Measurements from ENCODE around the gene L3MBTL4.
"Not testable (repeated sequence)": the region's sequence is repeated elsewhere in the genome, so short reads cannot be mapped to it uniquely, and the experiment has no call there.

Gene L3MBTL4

DNA sequence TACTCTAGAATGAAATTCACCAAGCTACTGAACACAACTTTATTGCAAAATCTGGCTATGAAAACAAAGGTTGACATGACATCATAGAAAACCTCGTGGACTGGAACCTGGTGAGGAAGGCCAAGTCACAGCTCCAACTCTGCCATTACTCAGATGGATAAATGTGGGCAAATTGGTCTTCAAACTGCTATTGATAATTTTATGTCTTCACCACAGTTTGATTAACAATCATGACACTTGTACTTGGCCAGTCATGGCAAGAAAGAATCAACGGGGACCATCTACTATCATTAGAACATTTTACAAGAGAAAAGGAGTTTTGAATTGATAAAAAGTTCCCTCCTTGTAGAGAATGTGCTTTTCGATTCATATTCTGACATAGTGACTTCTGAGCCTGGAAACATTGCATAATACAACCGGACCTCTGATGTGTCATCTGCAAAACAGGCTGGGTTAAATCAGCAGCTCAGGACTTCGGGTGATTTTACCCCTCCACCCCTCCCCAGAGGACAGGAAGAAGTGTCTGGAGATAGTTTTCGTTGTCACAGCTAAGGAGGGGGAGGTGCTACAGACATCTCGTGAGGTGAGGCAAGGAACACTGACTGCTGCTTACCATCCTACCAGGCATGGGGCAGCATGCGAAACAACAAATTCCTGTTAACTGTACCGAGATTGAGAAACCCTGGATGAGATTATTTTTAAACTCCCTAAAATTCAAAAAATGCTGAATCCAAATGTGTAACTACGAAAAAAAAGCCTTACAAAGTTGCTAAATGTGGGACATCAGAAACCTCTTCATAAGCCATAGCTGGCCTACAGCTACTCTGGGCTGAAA lies 8.4 kb downstream of the L3MBTL4 start:
- no peak for DNase-seq (ENCODE audit: low spot score)

DNA sequence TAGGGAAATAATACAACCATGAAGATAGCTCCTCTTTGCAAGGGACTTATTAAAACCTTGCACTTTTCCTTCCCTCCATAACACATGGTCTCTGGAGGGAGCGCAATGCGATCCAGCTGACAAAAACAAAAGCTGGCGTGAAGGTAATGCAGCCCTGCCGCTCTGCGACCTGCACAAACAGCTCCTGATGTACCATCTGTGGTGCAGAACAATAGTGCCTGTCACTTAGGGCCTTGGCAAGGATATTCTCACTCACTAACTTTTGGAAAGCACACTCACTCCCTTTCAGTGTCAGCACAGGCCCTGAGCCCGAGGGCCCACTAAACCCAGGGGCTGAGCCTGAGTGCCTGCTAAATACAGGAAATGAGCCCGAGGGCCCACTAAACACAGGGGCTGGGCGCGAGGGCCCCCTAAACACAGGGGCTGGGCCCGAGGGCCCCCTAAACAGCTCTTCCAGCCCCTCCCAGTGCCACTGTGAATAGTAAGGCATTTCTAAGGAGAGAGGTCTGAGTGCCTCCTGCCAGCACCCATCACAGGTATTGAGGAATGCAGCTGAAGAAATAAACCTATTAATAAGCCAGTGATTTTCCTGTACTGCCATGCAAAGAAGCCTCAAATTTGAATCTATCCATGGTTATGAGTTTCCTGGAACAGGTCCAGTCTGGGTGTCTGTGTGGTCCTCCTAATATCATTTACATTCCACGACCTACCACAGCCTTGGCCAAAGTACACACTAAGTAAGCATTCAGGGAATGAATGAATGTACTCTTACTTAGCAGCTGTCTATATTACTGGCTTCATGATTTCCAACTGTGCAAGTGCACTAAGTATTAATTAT lies 9.3 kb downstream of the L3MBTL4 start:
- no peak for DNase-seq (ENCODE audit: low spot score)

DNA sequence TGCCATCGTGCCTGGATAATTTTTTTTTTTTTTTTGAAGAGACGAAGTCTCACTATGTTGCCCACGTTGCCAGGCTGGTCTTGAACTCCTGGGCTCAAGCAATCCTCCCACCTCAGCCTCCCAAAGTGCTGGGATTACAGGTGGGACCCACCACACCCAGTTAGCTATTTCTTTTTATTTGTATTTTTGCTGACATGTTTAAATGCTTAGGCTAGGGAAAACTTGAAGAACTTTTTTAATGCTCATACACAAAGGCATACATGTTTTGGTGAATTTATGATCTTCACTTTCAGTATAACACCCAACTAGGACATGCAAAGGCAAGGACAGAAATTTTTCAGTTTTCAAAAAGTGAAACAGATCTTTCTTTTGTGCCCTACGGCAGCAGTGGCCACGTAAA lies 9.9 kb downstream of the L3MBTL4 start:
- no peak for DNase-seq (ENCODE audit: low spot score)

GRCh38 chr18:6401687-6402086 lies 13.0 kb downstream of the L3MBTL4 start:
- DNase-seq (ENCODE audit: low spot score) = no peak

DNA sequence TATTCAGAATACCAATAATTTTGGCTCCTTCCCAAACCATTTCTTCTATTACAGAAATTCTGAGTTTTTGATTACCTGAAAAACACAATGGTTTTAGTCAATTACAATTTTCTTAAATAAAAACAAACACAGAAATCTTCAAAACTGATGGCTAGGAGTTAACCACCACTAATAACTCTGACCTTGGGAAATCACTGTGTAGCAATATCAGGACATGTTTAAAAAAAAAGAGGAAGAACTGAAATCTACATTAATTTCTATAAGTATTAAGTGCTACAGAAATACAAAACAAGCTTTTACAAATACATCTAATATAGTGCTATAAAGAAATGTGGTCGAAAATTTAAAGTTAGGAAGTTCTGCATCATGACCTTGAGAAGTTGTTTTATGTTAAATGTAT lies 14.9 kb downstream of the L3MBTL4 start:
- no peak for DNase-seq (ENCODE audit: low spot score)

DNA sequence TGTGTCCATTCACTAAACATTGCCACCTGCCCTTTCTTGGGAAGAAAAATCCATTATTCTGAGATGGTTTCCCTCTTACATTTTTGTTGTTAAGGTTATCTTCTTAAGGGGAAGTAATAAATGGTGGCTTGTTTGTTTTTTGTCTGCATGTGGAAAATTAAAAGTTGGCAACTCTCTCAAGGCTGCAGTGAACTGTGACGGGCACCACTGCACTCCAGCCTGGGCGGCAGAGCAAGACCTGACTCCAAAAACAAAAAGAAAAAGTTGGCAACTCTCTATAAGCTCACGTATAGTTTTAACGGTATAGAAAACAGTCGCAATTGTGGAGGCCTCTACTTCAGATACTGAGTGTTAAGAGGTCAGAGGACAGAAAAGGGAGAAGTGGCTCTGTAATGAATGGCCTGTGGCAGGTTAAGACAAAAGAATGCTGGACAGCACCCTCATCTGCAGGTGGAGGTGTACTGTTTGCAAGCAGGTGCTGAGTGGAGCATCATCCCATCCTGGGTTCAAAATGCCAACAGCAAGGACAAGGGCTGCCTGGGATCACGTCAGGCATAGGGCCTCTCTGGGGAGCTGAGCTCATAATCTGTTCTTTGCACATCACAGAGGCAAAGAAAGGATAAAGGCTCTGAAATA lies 16.7 kb downstream of the L3MBTL4 start:
- DNase-seq (ENCODE audit: low spot score) = no peak

DNA sequence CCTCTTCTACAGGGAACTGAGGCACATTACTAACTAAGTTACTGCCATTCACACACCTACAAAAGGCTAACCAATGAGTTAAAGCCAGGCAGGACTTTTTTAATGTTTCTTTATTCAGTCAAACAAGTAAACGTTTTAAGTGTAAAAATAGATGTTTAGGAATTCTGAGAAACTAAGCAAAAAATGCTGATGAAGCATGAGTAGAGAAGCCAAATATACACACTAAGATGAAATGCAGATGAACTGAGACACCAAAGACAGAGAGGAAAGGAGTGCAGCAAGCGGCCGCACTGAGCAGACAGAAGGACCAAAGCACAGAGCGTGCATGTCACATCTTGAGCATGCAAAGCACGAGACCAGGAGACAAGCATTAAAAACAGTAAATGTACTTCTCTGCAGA lies 17.9 kb downstream of the L3MBTL4 start:
- no peak for DNase-seq (ENCODE audit: low spot score)

GRCh38 chr18:6396276-6396675 lies 18.4 kb downstream of the L3MBTL4 start:
- no peak for DNase-seq (ENCODE audit: low spot score)

DNA sequence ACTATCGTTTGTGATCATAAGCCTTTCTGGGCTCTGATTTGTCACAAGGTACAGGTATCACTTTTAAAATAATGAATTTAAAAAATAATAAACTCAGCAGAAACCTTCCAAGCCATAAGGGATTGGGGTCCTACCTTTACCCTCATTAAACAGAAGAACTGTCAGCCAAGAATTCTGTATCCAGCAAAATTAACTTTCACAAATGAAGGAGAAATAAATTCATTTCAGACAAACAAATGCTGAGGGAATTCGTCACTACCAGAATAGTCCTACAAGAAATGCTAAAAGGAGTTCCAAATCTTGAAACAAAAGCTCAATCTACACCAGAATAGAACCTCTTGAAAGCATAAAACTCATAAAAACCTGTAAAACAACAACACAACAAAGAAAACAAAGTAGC lies 25.7 kb downstream of the L3MBTL4 start:
- DNase-seq (ENCODE audit: low spot score) = no peak

DNA sequence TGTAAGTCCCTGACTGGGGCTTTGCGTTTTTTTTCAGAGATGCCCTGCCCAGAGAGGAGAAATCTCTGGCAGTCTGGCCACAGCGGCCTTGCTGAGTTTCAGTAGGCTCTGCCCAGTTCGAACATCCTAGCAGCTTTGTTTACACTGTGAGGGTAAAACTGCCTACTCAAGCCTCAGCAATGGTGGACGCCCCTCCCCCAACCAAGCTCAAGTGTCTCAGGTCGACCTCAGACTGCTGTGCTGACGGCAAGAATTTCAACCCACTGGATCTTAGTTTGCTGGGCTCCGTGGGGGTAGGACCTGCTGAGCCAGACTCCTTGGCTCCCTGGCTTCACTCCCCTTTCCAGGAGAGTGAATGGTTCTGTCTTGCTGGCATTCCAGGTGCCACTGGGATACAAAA lies 31.7 kb downstream of the L3MBTL4 start:
- no peak for DNase-seq (ENCODE audit: low spot score)

GRCh38 chr18:6377473-6377872 lies 37.2 kb downstream of the L3MBTL4 start:
- not testable (repeated sequence) for DNase-seq (ENCODE audit: low spot score)

GRCh38 chr18:6376433-6377229 lies 38.1 kb downstream of the L3MBTL4 start:
- no peak for DNase-seq (ENCODE audit: low spot score)

DNA sequence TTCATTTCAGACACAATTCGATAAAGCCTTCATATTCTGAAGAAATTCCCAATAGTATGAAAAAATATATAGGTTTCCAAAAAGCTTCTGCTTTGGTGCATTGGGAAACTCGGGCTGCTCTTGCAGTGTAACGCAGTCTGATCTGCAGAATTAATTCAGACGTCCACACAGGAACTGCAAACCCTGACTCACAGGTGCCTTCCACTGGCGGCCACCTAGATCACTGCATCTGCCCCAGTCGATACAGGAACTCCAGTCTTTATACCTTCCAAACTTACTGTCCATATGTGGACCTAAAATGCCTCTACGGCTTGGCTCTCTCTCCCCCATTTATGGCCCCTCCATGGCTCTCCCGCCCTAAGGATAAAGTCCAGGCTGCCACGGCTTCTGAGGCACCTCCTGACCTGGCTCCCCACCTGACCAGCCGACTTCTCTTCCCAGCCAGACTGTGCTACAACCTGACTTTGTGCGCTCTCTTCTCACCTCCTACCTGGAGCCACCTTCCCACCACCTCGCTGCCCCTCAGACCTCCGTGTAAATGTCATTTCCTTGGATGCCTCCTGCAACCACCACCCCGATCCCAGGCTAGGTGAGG lies 39.7 kb downstream of the L3MBTL4 start:
- no peak for DNase-seq (ENCODE audit: low spot score)

DNA sequence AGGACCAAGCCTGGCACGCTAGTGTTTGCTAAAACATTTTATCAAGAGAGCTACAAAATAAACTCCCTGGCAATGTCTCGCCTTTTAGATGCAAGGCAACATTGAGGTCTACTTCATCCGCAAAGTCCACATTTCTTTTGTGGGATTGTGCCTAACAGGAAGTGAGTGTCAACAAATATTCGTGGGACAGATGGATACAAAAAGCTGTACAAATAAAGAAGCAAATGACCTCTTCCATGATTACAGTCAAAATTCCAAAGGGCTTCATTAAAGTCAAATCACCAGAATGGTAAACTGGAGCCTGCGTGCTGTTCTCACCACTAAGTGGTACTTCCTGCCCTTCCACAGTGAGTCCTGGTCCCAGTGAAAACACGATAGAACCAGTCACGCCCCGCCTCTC lies 40.4 kb downstream of the L3MBTL4 start:
- DNase-seq (ENCODE audit: low spot score) = no peak

- no peak for DNase-seq (ENCODE audit: low spot score)
Observed at GRCh38 chr18:6373187-6373586, 41.5 kb downstream of the L3MBTL4 start.

GRCh38 chr18:6370886-6371635 lies 43.6 kb downstream of the L3MBTL4 start:
- DNase-seq (ENCODE audit: low spot score) = no peak

DNA sequence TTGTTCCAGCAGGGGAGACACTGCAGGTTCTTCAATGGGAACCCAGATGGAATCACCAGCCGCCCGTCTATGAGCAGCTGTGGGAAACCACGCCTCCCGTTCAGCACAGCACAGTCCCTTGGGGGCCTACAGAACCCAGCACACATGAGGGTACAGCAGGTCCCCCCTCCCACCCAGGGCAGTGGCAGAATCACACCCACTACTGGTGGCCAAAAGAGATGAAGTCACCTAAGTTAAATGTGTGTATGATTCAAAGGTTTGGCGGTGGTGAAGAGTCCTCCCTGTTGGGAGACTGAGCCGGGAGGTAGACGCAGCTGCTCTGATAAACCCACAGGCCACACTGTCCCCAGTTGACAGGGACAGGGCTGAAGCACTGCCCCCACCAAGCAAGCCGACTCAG lies 44.3 kb downstream of the L3MBTL4 start:
- DNase-seq (ENCODE audit: low spot score) = no peak

GRCh38 chr18:6368017-6368416 lies 46.7 kb downstream of the L3MBTL4 start:
- DNase-seq (ENCODE audit: low spot score) = no peak

DNA sequence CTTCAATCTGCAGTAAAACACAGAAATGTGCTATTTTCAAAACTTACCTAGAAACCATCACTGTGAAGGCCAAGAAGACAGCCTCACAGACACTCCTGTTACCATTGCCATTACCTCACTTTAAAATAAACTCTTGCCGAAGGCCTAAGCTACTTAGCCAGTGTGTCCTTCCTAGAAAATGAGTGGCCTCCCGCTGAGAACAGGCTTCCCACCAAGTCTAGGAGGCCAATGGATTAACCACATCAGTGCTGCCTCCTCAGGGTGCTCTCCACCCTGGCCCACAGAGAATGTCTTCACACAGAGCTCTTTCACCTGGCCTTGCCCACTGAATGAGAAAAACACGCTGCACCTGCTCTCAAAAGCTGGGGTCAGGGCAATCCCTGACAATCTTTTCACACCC lies 47.5 kb downstream of the L3MBTL4 start:
- DNase-seq (ENCODE audit: low spot score) = no peak

DNA sequence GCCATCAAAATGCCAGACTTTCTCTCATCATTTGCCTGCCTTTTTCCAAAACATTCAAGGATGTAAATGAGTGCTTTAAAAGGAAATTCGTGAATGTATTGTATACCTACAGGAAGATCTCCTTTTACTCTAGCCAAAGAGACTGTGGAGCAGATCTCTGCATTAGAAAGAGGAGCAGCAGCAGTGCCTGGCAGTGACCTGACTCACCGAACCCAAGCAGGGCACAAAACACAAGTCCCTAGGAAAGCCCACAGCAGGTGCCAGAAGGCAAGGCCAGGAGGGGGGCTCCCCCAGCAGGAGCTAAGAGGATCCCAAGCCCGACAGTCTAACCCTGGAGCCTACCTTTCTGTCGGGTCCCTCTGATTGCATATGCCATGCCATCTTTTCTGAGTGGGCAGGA lies 47.9 kb downstream of the L3MBTL4 start:
- no peak for DNase-seq (ENCODE audit: low spot score)

DNA sequence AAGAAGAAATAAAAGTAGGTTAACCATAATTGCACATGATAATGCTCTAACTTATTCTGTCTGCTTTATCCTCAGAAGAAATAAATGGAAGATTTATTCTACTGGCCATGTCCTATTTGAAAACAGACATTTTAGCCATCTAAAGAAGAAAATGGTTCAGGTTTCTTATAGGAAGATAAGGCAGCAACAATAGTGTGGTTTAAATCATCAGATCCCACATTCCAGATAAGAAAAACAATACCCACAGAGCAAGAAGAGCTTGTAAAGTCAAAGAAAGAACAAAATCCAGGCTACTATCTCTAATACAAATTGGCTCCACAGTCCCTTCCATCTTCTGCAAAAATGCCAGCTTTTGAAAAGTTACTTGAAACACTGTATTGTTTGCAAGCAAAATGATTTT lies 49.3 kb downstream of the L3MBTL4 start:
- DNase-seq (ENCODE audit: low spot score) = no peak

Measured in hematopoietic multipotent progenitor cell treated with erythropoietin and hydrocortisone succinate and interleukin-3 and kit ligand, for 15 days (in vitro differentiated cells).